HepG2 (cell line): ENCODE data around the gene NCOA6. TPM values are rescaled to one million over a fixed set of nuclear protein-coding genes. Genes with fewer than 3 reads are reported as not detected.
A peak's percentile ranks its signal among the peaks of the same experiment; 100 is the strongest.

Source experiments
- GABPB1 ChIP-seq: IDR thresholded peaks from 2 replicates; pipeline ENCODE4 v1.6.1; 2016; ENCODE audit warnings: mild to moderate bottlenecking, missing genetic modification reagents, moderate library complexity, missing compliant biosample characterization
- HNF4A ChIP-seq: sonication (generic); formaldehyde crosslinking; IDR thresholded peaks from 2 replicates; pipeline ENCODE4 v1.4.0; 2020; ENCODE audit warnings: missing genetic modification reagents
- MEIS1 ChIP-seq: sonication (generic); formaldehyde crosslinking; IDR thresholded peaks from 2 replicates; pipeline ENCODE4 v1.9.0; 2021; ENCODE audit warnings: mild to moderate bottlenecking, missing genetic modification reagents, moderate library complexity, borderline replicate concordance
- ONECUT2 ChIP-seq: sonication (generic); formaldehyde crosslinking; IDR thresholded peaks from 2 replicates; pipeline ENCODE4 v1.4.0; 2020; ENCODE audit warnings: missing genetic modification reagents
- POLR2G ChIP-seq: fragments of 200-400 bp; formaldehyde crosslinking; IDR thresholded peaks from 2 replicates; pipeline ENCODE4 v1.6.1; 2018; ENCODE audit warnings: mild to moderate bottlenecking, low read depth, low read length, moderate library complexity
- RFXAP ChIP-seq: sonication (generic); formaldehyde crosslinking; IDR thresholded peaks from 2 replicates; pipeline ENCODE4 v1.4.0; 2020; ENCODE audit warnings: missing genetic modification reagents, borderline replicate concordance
- RNF2 ChIP-seq: fragments of 450-650 bp; conservative IDR thresholded peaks from 2 replicates; pipeline ENCODE4 v1.6.1; 2016; ENCODE audit warnings: low read depth
- SP2 ChIP-seq: sonication (generic); formaldehyde crosslinking; IDR thresholded peaks from 2 replicates; pipeline ENCODE4 v1.5.1; 2020; ENCODE audit warnings: mild to moderate bottlenecking, missing genetic modification reagents
- SSRP1 ChIP-seq: IDR thresholded peaks from 2 replicates; pipeline ENCODE4 v1.6.1; 2016; ENCODE audit warnings: control low read depth
- TAF15 ChIP-seq: fragments of 200-400 bp; formaldehyde crosslinking; IDR thresholded peaks from one replicate; pipeline ENCODE4 v1.6.1; 2018; ENCODE audit warnings: mild to moderate bottlenecking, low read depth, low read length; ENCODE audit not compliant: poor library complexity, severe bottlenecking
- TOE1 ChIP-seq: sonication (generic); formaldehyde crosslinking; IDR thresholded peaks from 2 replicates; pipeline ENCODE4 v1.4.0; 2020; ENCODE audit warnings: mild to moderate bottlenecking, missing genetic modification reagents
- YEATS4 ChIP-seq: sonication (generic); formaldehyde crosslinking; IDR thresholded peaks from 2 replicates; pipeline ENCODE4 v1.4.0; 2020; ENCODE audit warnings: missing genetic modification reagents, borderline replicate concordance
- ZEB1 ChIP-seq: IDR thresholded peaks from 2 replicates; pipeline ENCODE4 v1.6.1; 2012; ENCODE audit warnings: mild to moderate bottlenecking, low read depth, inconsistent platforms; ENCODE audit not compliant: insufficient replicate concordance
- ZFP82 ChIP-seq: sonication (generic); formaldehyde crosslinking; IDR thresholded peaks from 2 replicates; pipeline ENCODE4 v1.5.1; 2020; ENCODE audit warnings: mild to moderate bottlenecking, missing genetic modification reagents, borderline replicate concordance
- ZNF263 ChIP-seq: sonication (generic); formaldehyde crosslinking; IDR thresholded peaks from 2 replicates; pipeline ENCODE4 v1.4.0; 2020; ENCODE audit warnings: missing genetic modification reagents
- ZNF264 ChIP-seq: sonication (generic); formaldehyde crosslinking; IDR thresholded peaks from 2 replicates; pipeline ENCODE4 v1.4.0; 2020; ENCODE audit warnings: missing genetic modification reagents
- ZNF501 ChIP-seq: sonication (generic); formaldehyde crosslinking; IDR thresholded peaks from 2 replicates; pipeline ENCODE4 v1.5.1; 2020; ENCODE audit warnings: mild to moderate bottlenecking, moderate library complexity, missing genetic modification reagents
- ZNF558 ChIP-seq: sonication (generic); formaldehyde crosslinking; IDR thresholded peaks from 2 replicates; pipeline ENCODE4 v1.9.0; 2022; ENCODE audit warnings: mild to moderate bottlenecking, missing genetic modification reagents, borderline replicate concordance
- ZNF710 ChIP-seq: sonication (generic); formaldehyde crosslinking; IDR thresholded peaks from 2 replicates; pipeline ENCODE4 v1.5.0; 2020; ENCODE audit warnings: mild to moderate bottlenecking, missing genetic modification reagents, borderline replicate concordance
- ZSCAN20 ChIP-seq: sonication (generic); formaldehyde crosslinking; IDR thresholded peaks from 2 replicates; pipeline ENCODE4 v1.4.0; 2020; ENCODE audit warnings: missing genetic modification reagents, mild to moderate bottlenecking, borderline replicate concordance
- polyA plus RNA-seq, 8 experiments: library from polyadenylated mRNA; depleted of rRNA in 3 of 8; stranded (reverse) in 7 of 8; unstranded in 1 of 8; fragments of >200 nt; fragmentation: Illumina TruSeq in 4 of 8; extraction: Trizol in 4 of 8; gene quantifications; 2 replicates each; pipeline versions ENCODE4 v1.2.1 to v1.2.3, GENCODE V29; 2011 to 2016; ENCODE audit warnings: low read depth in 4 of 8, missing spikeins in 1 of 8, mixed read lengths in 1 of 8; ENCODE audit not compliant: insufficient read depth in 1 of 8
- total RNA-seq, 5 experiments: library from RNA; depleted of rRNA; stranded (reverse); fragments of >200 nt; fragmentation: Illumina TruSeq; extraction: Trizol; gene quantifications; 2 replicates each; pipeline ENCODE4 v1.2.3, GENCODE V29; 2016; ENCODE audit warnings: low read depth in 1 of 5
- TF ChIP-seq, protein P1 (sequence below): sonication (generic); formaldehyde crosslinking; IDR thresholded peaks from 2 replicates; pipeline ENCODE4 v1.9.0; 2022; ENCODE audit warnings: low read depth, missing genetic modification reagents

NCOA6 gene
- total and polyA plus RNA-seq, 2 of the 13 experiments (the other 11 are each of a cell fraction or from before 2014, with no cell fraction given), result 11.2 to 29.3 TPM

DNA sequence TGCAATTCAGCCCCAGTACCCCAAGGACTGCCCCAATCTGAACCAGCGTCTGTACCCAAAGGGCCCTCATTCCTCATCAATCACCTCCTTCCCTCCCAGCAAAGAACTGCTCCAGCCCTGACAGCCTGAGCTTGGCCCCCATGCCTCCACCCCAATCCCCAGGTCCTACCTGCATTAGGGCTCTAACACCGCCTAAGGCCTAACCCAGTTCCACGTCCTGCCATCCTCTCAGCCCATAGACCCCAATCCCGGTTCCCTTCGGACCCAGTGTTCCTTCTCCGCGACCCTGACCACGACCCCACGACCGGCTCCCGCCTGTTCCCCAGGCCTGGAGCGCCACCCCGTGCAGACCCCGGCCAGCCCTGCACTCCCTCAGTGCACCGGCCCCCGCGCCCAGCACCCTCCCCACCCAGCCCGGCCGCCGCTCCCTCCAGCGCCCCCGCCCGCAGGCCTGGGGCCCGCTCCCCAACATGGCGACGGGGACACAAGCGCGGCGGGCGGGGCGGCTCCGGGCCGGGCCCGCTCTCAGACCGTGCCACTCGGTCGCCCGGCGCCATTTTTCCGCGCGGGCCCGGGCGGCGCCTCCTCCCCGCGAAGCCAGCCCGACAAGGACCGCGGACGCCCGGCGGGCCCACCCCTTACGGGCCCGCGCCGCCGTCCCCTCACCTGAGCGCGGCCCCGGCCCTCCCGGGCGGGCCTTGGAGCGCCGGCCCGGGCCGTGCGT is 483 bp downstream of the NCOA6 start (continued):
- TF ChIP-seq, protein P1, sequence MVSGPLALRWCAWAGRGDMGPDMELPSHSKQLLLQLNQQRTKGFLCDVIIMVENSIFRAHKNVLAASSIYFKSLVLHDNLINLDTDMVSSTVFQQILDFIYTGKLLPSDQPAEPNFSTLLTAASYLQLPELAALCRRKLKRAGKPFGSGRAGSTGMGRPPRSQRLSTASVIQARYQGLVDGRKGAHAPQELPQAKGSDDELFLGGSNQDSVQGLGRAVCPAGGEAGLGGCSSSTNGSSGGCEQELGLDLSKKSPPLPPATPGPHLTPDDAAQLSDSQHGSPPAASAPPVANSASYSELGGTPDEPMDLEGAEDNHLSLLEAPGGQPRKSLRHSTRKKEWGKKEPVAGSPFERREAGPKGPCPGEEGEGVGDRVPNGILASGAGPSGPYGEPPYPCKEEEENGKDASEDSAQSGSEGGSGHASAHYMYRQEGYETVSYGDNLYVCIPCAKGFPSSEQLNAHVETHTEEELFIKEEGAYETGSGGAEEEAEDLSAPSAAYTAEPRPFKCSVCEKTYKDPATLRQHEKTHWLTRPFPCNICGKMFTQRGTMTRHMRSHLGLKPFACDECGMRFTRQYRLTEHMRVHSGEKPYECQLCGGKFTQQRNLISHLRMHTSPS (CRISPR knock-in tag), result no peak
- TF ChIP-seq TAF15, result peak; percentile 73
- no peak for TF ChIP-seq RNF2
- peak; percentile 57; the same call in 1 of the 2 replicates for TF ChIP-seq ZNF710 (CRISPR knock-in tag)
- 0 out of 2 replicates have a peak, but pooled peaks have one; percentile 94 for TF ChIP-seq ZNF558 (CRISPR knock-in tag)
- TF ChIP-seq POLR2G, result no peak; the same call in 1 of the 2 replicates
- TF ChIP-seq ONECUT2, result no peak
- no peak for TF ChIP-seq TOE1 (CRISPR knock-in tag)
- TF ChIP-seq ZFP82, result peak; percentile 1; the same call in 1 of the 2 replicates
- TF ChIP-seq ZNF264, result no peak; the same call in 1 of the 2 replicates
- TF ChIP-seq ZNF501 (CRISPR knock-in tag), result peak; percentile 83
- no peak for TF ChIP-seq ZNF263 (CRISPR knock-in tag)
- no peak for TF ChIP-seq SP2
- TF ChIP-seq ZEB1, result no peak
- TF ChIP-seq ZSCAN20 (CRISPR knock-in tag), result peak; percentile 46; the same call in 1 of the 2 replicates
- no peak; the same call in 1 of the 2 replicates for TF ChIP-seq RFXAP (CRISPR knock-in tag)
- no peak for TF ChIP-seq SSRP1 (CRISPR knock-in tag)
- TF ChIP-seq HNF4A (CRISPR knock-in tag), result no peak
- peak; percentile 47 for TF ChIP-seq GABPB1 (CRISPR knock-in tag)
- peak; percentile 80 for TF ChIP-seq MEIS1 (CRISPR knock-in tag)
- TF ChIP-seq YEATS4 (CRISPR knock-in tag), result no peak; the same call in 1 of the 2 replicates
